Activated CD8-positive, alpha-beta memory T cell treated with anti-CD3 and anti-CD28 coated beads, Interleukin-2, amount 10 ng/mL, durations not matched to agents 7 days and 5 days (primary cell): ENCODE data around the gene TMEM248. TPM values are rescaled to one million over a fixed set of nuclear protein-coding genes. Genes with fewer than 3 reads are reported as not detected.
A peak's percentile ranks its signal among the peaks of the same experiment; 100 is the strongest.
"Not testable (repeated sequence)": the region's sequence is repeated elsewhere in the genome, so short reads cannot be mapped to it uniquely, and the experiment has no call there.

Experiments
- ATAC-seq: fragments of 150-1000 bp; cut with Tn5 transposase; one replicate; pipeline ENCODE4 v1.10.0; 2021; ENCODE audit warnings: moderate library complexity
- CTCF ChIA-PET: fragments of 350-600 bp; sonication (Branson Sonifier 250); formaldehyde crosslinking; loops from one replicate; lab custom pipeline; 2021; ENCODE audit warnings: antibody characterized with exemption; lab: Charles Lee
- DNase-seq: peaks from one replicate; pipeline ENCODE4 v3.0.0-alpha.2; 2020
- H3K27ac Mint-ChIP-seq: one replicate; pipeline ENCODE4 v1.8.0; 2021; ENCODE audit warnings: mild to moderate bottlenecking, mixed read lengths
- H3K27me3 Mint-ChIP-seq: one replicate; pipeline ENCODE4 v1.8.0; 2021; ENCODE audit warnings: mixed read lengths
- H3K36me3 Mint-ChIP-seq: one replicate; pipeline ENCODE4 v1.8.0; 2021; ENCODE audit warnings: mild to moderate bottlenecking, mixed read lengths
- H3K4me1 Mint-ChIP-seq: one replicate; pipeline ENCODE4 v1.8.0; 2021; ENCODE audit warnings: mixed read lengths
- H3K4me3 Mint-ChIP-seq: one replicate; pipeline ENCODE4 v1.8.0; 2021; ENCODE audit warnings: mild to moderate bottlenecking, moderate library complexity, mixed read lengths
- H3K9me3 Mint-ChIP-seq: one replicate; pipeline ENCODE4 v1.8.0; 2022; ENCODE audit warnings: low read depth, mixed read lengths
- total RNA-seq, 2 experiments: library from RNA; stranded (reverse); gene quantifications; one replicate each; pipeline ENCODE4 v1.2.3, GENCODE V29; 2021

TMEM248 gene
- total RNA-seq, 2 experiments from 2014 or later: 84.8 to 90.2 TPM

DNA sequence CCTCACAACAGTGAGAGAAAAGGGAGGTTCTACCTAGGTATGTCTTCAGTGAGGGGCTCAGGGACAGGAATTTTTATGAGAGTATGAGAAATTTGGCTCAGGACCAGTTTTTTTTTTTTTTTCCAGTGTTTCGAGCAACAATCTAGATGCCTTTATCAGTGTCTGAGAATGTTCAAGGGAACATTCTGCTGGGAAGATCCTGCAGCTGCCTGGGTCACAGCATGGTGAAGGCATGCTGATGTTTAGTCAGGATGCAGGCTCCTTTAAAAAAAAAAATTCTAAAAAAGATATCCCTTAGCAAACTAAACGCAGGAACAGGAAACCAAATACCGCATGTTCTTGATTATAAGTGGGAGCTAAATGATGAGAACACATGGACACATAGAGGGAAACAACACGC, 43.4 kb downstream of the TMEM248 start:
- H3K9me3 Mint-ChIP-seq: no peaks in the 10 kb centered on the region
- no peak overlapping the region for H3K27ac Mint-ChIP-seq
- DNase-seq (no peak), ATAC-seq (no peak)
- peaks cover 7% of the 10 kb centered on the region for H3K36me3 Mint-ChIP-seq
- H3K27me3 Mint-ChIP-seq: no peaks in the 10 kb centered on the region
- CTCF ChIA-PET: no interaction called here
- H3K4me1 Mint-ChIP-seq: no peaks in the 10 kb centered on the region
- H3K4me3 Mint-ChIP-seq: no peak overlapping the region

- ATAC-seq: no peak
- Mint-ChIP-seq H3K27ac (no peak overlapping the region), H3K9me3 (no peaks in the 10 kb centered on the region), H3K27me3 (no peaks in the 10 kb centered on the region), H3K4me1 (no peaks in the 10 kb centered on the region), H3K36me3 (no peaks in the 10 kb centered on the region), H3K4me3 (no peak overlapping the region)
- no peak for DNase-seq
- CTCF ChIA-PET: no interaction called here
Measured at GRCh38 chr7:66967029-66967428, 46.0 kb downstream of the TMEM248 start.

- H3K9me3 Mint-ChIP-seq, H3K36me3 Mint-ChIP-seq, ATAC-seq, H3K27ac Mint-ChIP-seq, DNase-seq, H3K4me3 Mint-ChIP-seq, H3K27me3 Mint-ChIP-seq, H3K4me1 Mint-ChIP-seq, CTCF ChIA-PET: not testable (repeated sequence)
Measured at GRCh38 chr7:66969001-66969400, 48.0 kb downstream of the TMEM248 start.

GRCh38 chr7:66970310-66970709, 49.3 kb downstream of the TMEM248 start:
- ATAC-seq (no peak), DNase-seq (no peak)
- H3K4me1 Mint-ChIP-seq: no peaks in the 10 kb centered on the region
- H3K9me3 Mint-ChIP-seq: no peaks in the 10 kb centered on the region
- no peak overlapping the region for H3K27ac Mint-ChIP-seq
- H3K36me3 Mint-ChIP-seq: no peaks in the 10 kb centered on the region
- CTCF ChIA-PET: no interaction called here
- H3K27me3 Mint-ChIP-seq: no peaks in the 10 kb centered on the region
- H3K4me3 Mint-ChIP-seq: no peak overlapping the region

- Mint-ChIP-seq H3K27ac (no peak overlapping the region), H3K27me3 (no peaks in the 10 kb centered on the region), H3K9me3 (peaks cover 5% of the 10 kb centered on the region), H3K36me3 (peaks cover 4% of the 10 kb centered on the region), H3K4me3 (no peak overlapping the region), H3K4me1 (no peaks in the 10 kb centered on the region)
- CTCF ChIA-PET: no interaction called here
- DNase-seq (no peak), ATAC-seq (no peak)
Measured at GRCh38 chr7:66974986-66975590, 54.1 kb downstream of the TMEM248 start.

DNA sequence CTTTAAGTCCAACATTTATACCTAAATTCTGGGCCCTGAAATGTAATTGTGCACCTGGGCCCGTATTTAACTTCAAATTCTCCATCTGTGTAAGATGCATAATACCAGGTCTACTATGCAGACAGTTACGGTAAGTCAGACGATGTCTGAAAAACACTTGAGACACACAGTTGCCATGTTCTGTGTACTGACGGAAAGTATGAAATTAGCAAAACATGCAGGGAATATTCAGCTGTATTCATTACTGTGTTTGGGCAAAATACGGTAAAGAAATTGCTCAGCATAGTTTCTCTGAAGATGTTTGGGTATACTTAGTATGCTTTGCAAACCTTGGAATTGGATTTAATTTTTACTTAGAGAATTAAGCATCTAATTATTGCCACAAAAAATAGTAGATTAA, 57.3 kb downstream of the TMEM248 start:
- DNase-seq, H3K27me3 Mint-ChIP-seq, H3K27ac Mint-ChIP-seq, CTCF ChIA-PET, ATAC-seq, H3K4me1 Mint-ChIP-seq, H3K4me3 Mint-ChIP-seq, H3K36me3 Mint-ChIP-seq: not testable (repeated sequence)
- peaks cover 15% of the 10 kb centered on the region for H3K9me3 Mint-ChIP-seq

GRCh38 chr7:66979013-66979412, 58.0 kb downstream of the TMEM248 start:
- H3K9me3 Mint-ChIP-seq: peaks cover 15% of the 10 kb centered on the region
- ATAC-seq, H3K4me1 Mint-ChIP-seq, H3K4me3 Mint-ChIP-seq, CTCF ChIA-PET, H3K36me3 Mint-ChIP-seq, H3K27me3 Mint-ChIP-seq, DNase-seq, H3K27ac Mint-ChIP-seq: not testable (repeated sequence)

DNA sequence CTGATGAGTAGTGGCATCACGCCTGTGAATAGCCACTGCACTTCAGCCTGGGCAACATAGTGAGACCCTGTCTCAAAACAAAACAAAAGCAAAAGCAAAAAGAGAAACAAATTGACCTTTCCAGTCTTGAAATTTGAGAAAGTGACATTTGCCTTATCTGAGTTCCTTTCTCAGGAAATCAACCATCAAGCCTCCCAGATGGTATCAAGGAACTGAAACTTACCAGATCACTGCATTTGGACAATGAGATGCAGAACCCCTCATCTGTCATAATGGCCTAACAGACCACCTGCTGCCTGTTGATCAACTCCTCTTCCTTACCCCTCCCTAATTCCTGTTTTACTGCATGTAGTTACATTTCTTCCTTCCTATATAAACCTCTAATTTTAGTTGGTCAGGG, 59.3 kb downstream of the TMEM248 start:
- ATAC-seq, H3K27me3 Mint-ChIP-seq, H3K36me3 Mint-ChIP-seq, H3K4me3 Mint-ChIP-seq, H3K4me1 Mint-ChIP-seq, DNase-seq, H3K27ac Mint-ChIP-seq, CTCF ChIA-PET: not testable (repeated sequence)
- peaks cover 15% of the 10 kb centered on the region for H3K9me3 Mint-ChIP-seq

DNA sequence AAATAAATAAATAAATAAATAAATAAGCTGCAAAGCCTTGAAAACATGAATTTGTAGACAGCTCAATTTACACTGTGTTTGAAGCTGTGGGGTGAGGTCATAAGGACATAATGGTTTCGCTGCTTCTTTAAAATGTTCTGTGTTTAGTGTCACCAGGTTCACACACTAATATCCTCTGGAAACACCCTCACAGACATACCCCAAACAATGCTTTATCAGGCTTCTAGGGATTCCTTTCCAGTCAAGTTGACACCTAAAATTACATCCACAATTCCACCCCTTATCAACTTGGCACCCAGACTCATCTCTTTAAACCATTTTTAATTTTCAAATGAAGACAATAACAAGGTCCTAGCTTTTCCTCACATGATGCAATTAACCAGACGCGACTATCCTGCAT, 68.5 kb downstream of the TMEM248 start:
- H3K27ac Mint-ChIP-seq, H3K9me3 Mint-ChIP-seq, H3K4me3 Mint-ChIP-seq, CTCF ChIA-PET, ATAC-seq, H3K27me3 Mint-ChIP-seq, DNase-seq: not testable (repeated sequence)
- H3K4me1 Mint-ChIP-seq: peaks cover 20% of the 10 kb centered on the region
- H3K36me3 Mint-ChIP-seq: peaks cover 28% of the 10 kb centered on the region

DNA sequence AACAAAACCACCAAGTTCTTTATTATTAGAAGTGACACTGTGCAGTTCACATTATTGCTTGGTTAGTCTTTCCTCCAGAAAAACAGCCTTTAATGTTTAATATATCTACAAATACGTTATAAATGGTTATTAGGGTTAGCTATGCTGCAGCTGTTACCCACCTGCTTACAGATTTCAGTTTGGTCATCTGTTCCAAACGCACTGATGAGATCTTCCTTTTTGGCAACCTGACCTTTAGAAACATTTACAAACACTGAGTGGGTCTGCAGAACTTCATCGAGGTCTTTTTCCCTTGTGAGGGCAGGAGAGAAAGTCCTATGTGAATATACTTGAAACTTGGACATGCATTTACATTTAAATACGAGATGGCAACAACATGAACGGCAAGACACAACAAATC, 73.0 kb downstream of the TMEM248 start:
- Mint-ChIP-seq H3K4me1 (peaks cover 34% of the 10 kb centered on the region), H3K27ac (peak overlapping the region; percentile 100), H3K4me3 (peak overlapping the region; percentile 96), H3K36me3 (peaks cover 18% of the 10 kb centered on the region)
- ATAC-seq, H3K9me3 Mint-ChIP-seq, DNase-seq, CTCF ChIA-PET, H3K27me3 Mint-ChIP-seq: not testable (repeated sequence)

DNA sequence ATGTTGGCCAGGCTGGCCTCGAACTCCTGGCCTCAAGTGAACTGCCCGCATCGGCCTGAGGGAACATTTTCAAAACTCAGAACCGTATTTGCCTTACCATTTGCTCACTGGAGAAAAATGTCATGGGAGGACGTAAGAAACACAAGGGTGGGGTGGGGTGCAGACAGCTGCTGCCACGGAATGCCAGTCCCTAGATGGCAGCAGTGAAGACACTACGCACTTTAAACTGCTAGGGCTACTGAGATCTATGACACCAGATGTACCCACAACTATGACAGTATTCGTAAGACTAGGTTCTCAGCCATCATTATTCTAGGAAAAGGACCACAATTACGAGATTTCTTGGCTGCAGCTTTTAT, 73.6 kb downstream of the TMEM248 start:
- CTCF ChIA-PET, H3K9me3 Mint-ChIP-seq, H3K27me3 Mint-ChIP-seq: not testable (repeated sequence)
- H3K36me3 Mint-ChIP-seq: peaks cover 19% of the 10 kb centered on the region
- ATAC-seq (peak; percentile 37), DNase-seq (peak; percentile 74)
- H3K27ac Mint-ChIP-seq: peak overlapping the region; percentile 100
- H3K4me1 Mint-ChIP-seq: peaks cover 36% of the 10 kb centered on the region
- peak overlapping the region; percentile 96 for H3K4me3 Mint-ChIP-seq

- peak; percentile 98 for DNase-seq
- H3K27me3 Mint-ChIP-seq, H3K9me3 Mint-ChIP-seq: not testable (repeated sequence)
- Mint-ChIP-seq H3K36me3 (peaks cover 19% of the 10 kb centered on the region), H3K27ac (peak within 1 kb of the TSS; percentile 100), H3K4me3 (peak within 1 kb of the TSS; percentile 96), H3K4me1 (peaks cover 37% of the 10 kb centered on the region)
- CTCF ChIA-PET: interaction anchor here (0.5 to 1.0 kb wide), 3 partner anchors 11 to 177 kb away, joined by 3 read pairs; no protein-coding TSS in a partner anchor
- peak; percentile 71 for ATAC-seq
Measured at GRCh38 chr7:66995050-66995776, 74.2 kb downstream of the TMEM248 start, which contains the start of gene SBDS. Gene SBDS, minus strand, starts transcription at chr7:66995586. Its CDS starts 169 bp downstream, at chr7:66995417.

GRCh38 chr7:66996444-66997191, 75.6 kb downstream of the TMEM248 start, which contains the start of gene TYW1:
Gene TYW1, plus strand, starts transcription at chr7:66996833. Its CDS starts 146 bp downstream, at chr7:66996979.
- peaks cover 17% of the 10 kb centered on the region for H3K36me3 Mint-ChIP-seq
- CTCF ChIA-PET: interaction anchor here (0.9 to 1.1 kb wide), 3 partner anchors 156 to 439 kb away, joined by 3 read pairs; no protein-coding TSS in a partner anchor
- peak; percentile 93 for ATAC-seq
- H3K27me3 Mint-ChIP-seq, H3K9me3 Mint-ChIP-seq: not testable (repeated sequence)
- H3K4me1 Mint-ChIP-seq: peaks cover 38% of the 10 kb centered on the region
- DNase-seq: peak; percentile 99
- H3K27ac Mint-ChIP-seq: peak within 1 kb of the TSS; percentile 100
- peak within 1 kb of the TSS; percentile 96 for H3K4me3 Mint-ChIP-seq
